Endodermal cell (in vitro differentiated cells): ENCODE results near the gene CES2. TPM values are rescaled to one million over a fixed set of nuclear protein-coding genes. Genes with fewer than 3 reads are reported as not detected.

Source experiments
- DNase-seq: peaks from one replicate; pipeline ENCODE4 v3.0.0-alpha.2; 2017
- H3K27ac ChIP-seq: 2 replicates; pipeline ENCODE4 v1.5.1; 2013; ENCODE audit warnings: mild to moderate bottlenecking, low read depth, low read length, moderate library complexity
- H3K27me3 ChIP-seq: 2 replicates; pipeline ENCODE4 v1.6.1; 2013; ENCODE audit warnings: mild to moderate bottlenecking, low read length, moderate library complexity; ENCODE audit not compliant: insufficient read depth, control insufficient read depth, poor library complexity, severe bottlenecking
- H3K36me3 ChIP-seq: 2 replicates; pipeline ENCODE4 v1.7.0; 2013; ENCODE audit warnings: mild to moderate bottlenecking, low read length, moderate library complexity; ENCODE audit not compliant: control insufficient read depth, insufficient read depth
- H3K4me1 ChIP-seq: one replicate; pipeline ENCODE4 v1.7.0; 2013; ENCODE audit warnings: low read length; ENCODE audit not compliant: control insufficient read depth, insufficient read depth
- H3K4me3 ChIP-seq: 2 replicates; pipeline ENCODE4 v1.5.1; 2013; ENCODE audit warnings: mild to moderate bottlenecking, low read length, moderate library complexity
- H3K9ac ChIP-seq: 2 replicates; pipeline ENCODE4 v1.6.1; 2013; ENCODE audit warnings: mild to moderate bottlenecking, low read length, moderate library complexity; ENCODE audit not compliant: poor library complexity, severe bottlenecking; ENCODE audit errors: extremely low read depth
- H3K9me3 ChIP-seq: 2 replicates; pipeline ENCODE4 v1.6.1; 2013; ENCODE audit warnings: mild to moderate bottlenecking, low read length, moderate library complexity; ENCODE audit not compliant: control insufficient read depth
- H3K27ac Mint-ChIP-seq: 2 replicates; pipeline ENCODE4 v1.8.0; 2020; ENCODE audit warnings: mixed read lengths
- H3K27me3 Mint-ChIP-seq: 2 replicates; pipeline ENCODE4 v1.8.0; 2021; ENCODE audit warnings: mild to moderate bottlenecking, mixed read lengths; ENCODE audit not compliant: insufficient read depth
- H3K36me3 Mint-ChIP-seq: 2 replicates; pipeline ENCODE4 v1.8.0; 2020; ENCODE audit warnings: low read depth, mixed read lengths
- H3K4me1 Mint-ChIP-seq: 2 replicates; pipeline ENCODE4 v1.8.0; 2020; ENCODE audit warnings: mixed read lengths
- H3K4me3 Mint-ChIP-seq: 2 replicates; pipeline ENCODE4 v1.8.0; 2020; ENCODE audit warnings: mild to moderate bottlenecking, moderate library complexity, mixed read lengths
- H3K9me3 Mint-ChIP-seq: 2 replicates; pipeline ENCODE4 v1.8.0; 2020; ENCODE audit warnings: mild to moderate bottlenecking, mixed read lengths
- CTCF ChIP-seq: fragments of 200-600 bp; sonication (generic); conservative IDR thresholded peaks from 2 replicates; pipeline ENCODE4 v1.5.0; 2021; ENCODE audit warnings: antibody characterized with exemption, mild to moderate bottlenecking
- WGBS, 2 experiments: methylation state at CpG; one replicate each; pipeline versions ENCODE4 v1.1.5 to v1.1.7; 2013; ENCODE audit warnings: missing lambda C conversion rate in 2 of 2, mixed read lengths in 1 of 2; ENCODE audit not compliant: insufficient coverage in 1 of 2, insufficient read length in 1 of 2; 5-methylcytosine and 5-hydroxymethylcytosine counted together
- total RNA-seq, 2 donors: library from RNA; stranded (reverse); fragmentation: NEBNext Ultra II Directional in 1 of 2; extraction: Animal tissue kit (Norgen Biotek cat#: 25700) in 1 of 2; gene quantifications; 2 replicates in 1 of 2; 3 replicates in 1 of 2; pipeline ENCODE4 v1.2.1, GENCODE V29; 2021

CES2 gene
- total RNA-seq, 2 donors from 2014 or later = 28.7 to 36.8 TPM

GRCh38 chr16:66961065-66961744 is 25.9 kb downstream of the CES2 start, which contains the start of gene CES3:
Gene CES3, plus strand, starts transcription at chr16:66961266. Its CDS starts 42 bp downstream, at chr16:66961308.
- Histone ChIP-seq H3K27me3 (no peaks in the 10 kb centered on the region), H3K4me3 (peak within 1 kb of the TSS; percentile 37), H3K4me1 (no peaks in the 10 kb centered on the region), H3K36me3 (no peaks in the 10 kb centered on the region), H3K9me3 (no peaks in the 10 kb centered on the region), H3K27ac (no peak within 1 kb of the TSS), H3K9ac (no peak within 1 kb of the TSS)
- Mint-ChIP-seq H3K27ac (no peak within 1 kb of the TSS), H3K36me3 (no peaks in the 10 kb centered on the region), H3K4me1 (peaks cover 7% of the 10 kb centered on the region), H3K4me3 (peak within 1 kb of the TSS; percentile 46), H3K9me3 (no peaks in the 10 kb centered on the region), H3K27me3 (peaks cover 26% of the 10 kb centered on the region)
- peak; percentile 96 for DNase-seq
- WGBS, 2 experiments = 61 to 62% methylated on average over 7 to 16 of the region's 16 CpGs
- TF ChIP-seq CTCF = peak; percentile 98

DNA sequence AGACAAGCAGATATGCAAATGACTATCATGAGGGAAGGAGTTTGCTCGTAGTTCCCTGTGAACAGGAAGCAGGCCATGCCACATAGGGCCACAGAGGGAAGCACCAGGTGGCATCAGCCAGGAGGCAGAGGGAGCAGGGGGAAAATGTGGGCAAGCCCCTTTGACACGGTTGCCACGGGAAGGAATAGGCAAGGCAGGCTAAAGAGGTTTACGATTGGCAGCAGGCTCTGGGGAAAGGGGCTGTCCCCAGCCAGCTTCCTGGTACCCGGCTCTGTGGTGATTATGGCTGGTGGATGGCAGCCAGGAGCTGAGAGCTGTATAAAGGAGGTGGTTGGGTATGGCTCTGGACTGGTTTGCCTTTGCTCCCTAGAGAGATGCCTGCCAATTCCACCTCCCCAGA is 26.6 kb downstream of the CES2 start:
- peaks cover 26% of the 10 kb centered on the region for H3K27me3 Mint-ChIP-seq
- Histone ChIP-seq H3K4me3 (no peak overlapping the region), H3K4me1 (no peaks in the 10 kb centered on the region), H3K9me3 (no peaks in the 10 kb centered on the region), H3K36me3 (no peaks in the 10 kb centered on the region), H3K27ac (no peak overlapping the region), H3K9ac (no peak overlapping the region), H3K27me3 (no peaks in the 10 kb centered on the region)
- no peak overlapping the region for H3K27ac Mint-ChIP-seq
- WGBS, 2 experiments = 88 to 89% methylated on average over 3 to 5 of the region's 5 CpGs
- DNase-seq = no peak
- no peaks in the 10 kb centered on the region for H3K36me3 Mint-ChIP-seq
- no peak overlapping the region for H3K4me3 Mint-ChIP-seq
- no peak for TF ChIP-seq CTCF
- H3K4me1 Mint-ChIP-seq = peaks cover 6% of the 10 kb centered on the region
- no peaks in the 10 kb centered on the region for H3K9me3 Mint-ChIP-seq

DNA sequence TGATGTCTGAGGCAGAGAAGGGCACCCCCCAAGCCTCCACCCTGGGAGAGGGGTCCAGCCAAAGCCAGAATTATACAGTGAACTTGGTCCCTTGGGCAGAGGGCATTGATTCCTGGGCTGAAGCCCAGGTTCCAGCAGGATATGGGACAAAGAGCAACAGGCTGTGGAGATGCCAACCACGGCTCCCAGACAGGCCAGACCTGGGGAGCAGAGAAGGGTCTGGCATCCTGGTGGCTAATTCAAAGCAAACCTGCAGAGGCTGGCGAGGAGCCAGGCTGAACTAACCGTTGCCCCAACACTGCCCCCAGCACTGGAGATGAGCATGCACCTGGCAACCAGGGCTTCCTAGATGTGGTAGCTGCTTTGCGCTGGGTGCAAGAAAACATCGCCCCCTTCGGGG is 28.7 kb downstream of the CES2 start:
- H3K27me3 ChIP-seq = no peaks in the 10 kb centered on the region
- no peak for TF ChIP-seq CTCF
- Mint-ChIP-seq H3K9me3 (no peaks in the 10 kb centered on the region), H3K27me3 (peaks cover 13% of the 10 kb centered on the region), H3K4me3 (no peak overlapping the region), H3K27ac (no peak overlapping the region), H3K36me3 (no peaks in the 10 kb centered on the region), H3K4me1 (peaks cover 6% of the 10 kb centered on the region)
- no peak for DNase-seq
- no peak overlapping the region for H3K9ac ChIP-seq
- H3K4me3 ChIP-seq = no peak overlapping the region
- no peaks in the 10 kb centered on the region for H3K4me1 ChIP-seq
- H3K36me3 ChIP-seq = no peaks in the 10 kb centered on the region
- H3K27ac ChIP-seq = no peak overlapping the region
- no peaks in the 10 kb centered on the region for H3K9me3 ChIP-seq
- WGBS, 2 experiments = 84 to 86% methylated on average over 5 to 6 of the region's 6 CpGs
